Uterus (tissue), 2 donors: ENCODE measurements around the gene E2F2.
"Not testable (repeated sequence)": the region's sequence is repeated elsewhere in the genome, so short reads cannot be mapped to it uniquely, and the experiment has no call there.

ENCODE experiments used
- POLR2A ChIP-seq, 2 donors: fragments of 450-650 bp; IDR thresholded peaks; one replicate each; pipeline ENCODE4 v1.6.1; 2016; ENCODE audit warnings: antibody characterized with exemption in 2 of 2, mild to moderate bottlenecking in 1 of 2, moderate library complexity in 1 of 2
- TF ChIP-seq, protein P1 (sequence below), 4 experiments: fragments of 200-600 bp in 2 of 4; fragments of 450-650 bp in 2 of 4; sonication (generic) in 2 of 4; IDR thresholded peaks; one replicate each; pipeline ENCODE4 v1.5.1; 2016 to 2019; ENCODE audit warnings: antibody characterized with exemption in 4 of 4, mild to moderate bottlenecking in 2 of 4, moderate library complexity in 1 of 4

GRCh38 chr1:23494836-23495235 is 36.2 kb downstream of the E2F2 start:
- TF ChIP-seq, protein P1, sequence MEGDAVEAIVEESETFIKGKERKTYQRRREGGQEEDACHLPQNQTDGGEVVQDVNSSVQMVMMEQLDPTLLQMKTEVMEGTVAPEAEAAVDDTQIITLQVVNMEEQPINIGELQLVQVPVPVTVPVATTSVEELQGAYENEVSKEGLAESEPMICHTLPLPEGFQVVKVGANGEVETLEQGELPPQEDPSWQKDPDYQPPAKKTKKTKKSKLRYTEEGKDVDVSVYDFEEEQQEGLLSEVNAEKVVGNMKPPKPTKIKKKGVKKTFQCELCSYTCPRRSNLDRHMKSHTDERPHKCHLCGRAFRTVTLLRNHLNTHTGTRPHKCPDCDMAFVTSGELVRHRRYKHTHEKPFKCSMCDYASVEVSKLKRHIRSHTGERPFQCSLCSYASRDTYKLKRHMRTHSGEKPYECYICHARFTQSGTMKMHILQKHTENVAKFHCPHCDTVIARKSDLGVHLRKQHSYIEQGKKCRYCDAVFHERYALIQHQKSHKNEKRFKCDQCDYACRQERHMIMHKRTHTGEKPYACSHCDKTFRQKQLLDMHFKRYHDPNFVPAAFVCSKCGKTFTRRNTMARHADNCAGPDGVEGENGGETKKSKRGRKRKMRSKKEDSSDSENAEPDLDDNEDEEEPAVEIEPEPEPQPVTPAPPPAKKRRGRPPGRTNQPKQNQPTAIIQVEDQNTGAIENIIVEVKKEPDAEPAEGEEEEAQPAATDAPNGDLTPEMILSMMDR (IDR thresholded peaks at IDR 0.05): not testable (repeated sequence)
- TF ChIP-seq POLR2A (IDR thresholded peaks at IDR 0.05): not testable (repeated sequence)
